Endothelial cell of umbilical vein (primary cell): ENCODE measurements around the gene PGAP6. TPM values are rescaled to one million over a fixed set of nuclear protein-coding genes. Genes with fewer than 3 reads are reported as not detected.

Source experiments
- BruUV-seq: library from RNA; stranded (reverse); fragments of 400-500 nt; replicated peaks from 2 replicates; lab custom pipeline; 2021; lab: Mats Ljungman, UMichigan
- CTCF ChIA-PET: fragments of 300-600, 350-600 bp; sonication (Branson Sonifier 250); formaldehyde crosslinking; loops from one replicate; lab custom pipeline; 2021; ENCODE audit warnings: antibody characterized with exemption, inconsistent platforms; lab: Charles Lee
- POLR2A ChIA-PET: fragments of 300-600, 350-600 bp; sonication (Branson Sonifier 250); formaldehyde crosslinking; loops from one replicate; lab custom pipeline; 2021; ENCODE audit warnings: antibody characterized with exemption, inconsistent platforms; lab: Charles Lee
- DNase-seq: peaks from one replicate; pipeline ENCODE4 v3.0.0-alpha.2; 2011; ENCODE audit warnings: low read depth, low spot score
- FAIRE-seq: peaks from 2 replicates; lab custom pipeline; 2011; peaks lifted over from hg19 to GRCh38; lab: Jason Lieb, UNC
- H2AFZ ChIP-seq: 2 replicates; pipeline ENCODE4 v1.6.0; 2012; ENCODE audit warnings: low read depth, low read length, control low read depth, inconsistent platforms
- H3K27ac ChIP-seq: 2 replicates; pipeline ENCODE4 v1.5.1; 2011; ENCODE audit warnings: low read depth, mild to moderate bottlenecking, control low read depth, low read length, moderate library complexity; ENCODE audit not compliant: insufficient read depth
- H3K27me3 ChIP-seq, 2 experiments: 2 replicates each; pipeline versions ENCODE4 v1.6.0 to v1.6.1; 2011; ENCODE audit warnings: low read length in 2 of 2, mixed read lengths in 1 of 2; ENCODE audit not compliant: control insufficient read depth in 2 of 2, insufficient read depth in 2 of 2
- H3K36me3 ChIP-seq, 2 experiments: 2 replicates in 1 of 2; 3 replicates in 1 of 2; pipeline ENCODE4 v1.5.1; 2011; ENCODE audit warnings: low read length in 2 of 2, mild to moderate bottlenecking in 1 of 2, moderate library complexity in 1 of 2; ENCODE audit not compliant: control insufficient read depth in 2 of 2, insufficient read depth in 2 of 2; ENCODE audit errors: extremely low read depth in 1 of 2
- H3K4me1 ChIP-seq: 3 replicates; pipeline ENCODE4 v1.5.1; 2011; ENCODE audit warnings: mild to moderate bottlenecking, low read length; ENCODE audit not compliant: control insufficient read depth, insufficient read depth; ENCODE audit errors: extremely low read depth
- H3K4me2 ChIP-seq: 2 replicates; pipeline ENCODE4 v1.6.1; 2011; ENCODE audit warnings: low read length, control low read depth, mixed read lengths; ENCODE audit not compliant: insufficient read depth
- H3K4me3 ChIP-seq, 3 experiments: fragments of 200-600 bp in 1 of 3; sonication (generic), shearing (Covaris generic) in 1 of 3; replicated peaks in 1 of 3; 2 replicates each; pipeline ENCODE4 v1.5.1; 2011 to 2016; ENCODE audit warnings: control low read depth in 3 of 3, low read length in 3 of 3, mild to moderate bottlenecking in 2 of 3, inconsistent platforms in 1 of 3, low read depth in 1 of 3, moderate library complexity in 1 of 3; ENCODE audit not compliant: insufficient read depth in 1 of 3
- H3K79me2 ChIP-seq: 2 replicates; pipeline ENCODE4 v1.6.0; 2012; ENCODE audit warnings: low read length, inconsistent platforms; ENCODE audit not compliant: control insufficient read depth, insufficient read depth
- H3K9ac ChIP-seq: replicated peaks from 2 replicates; pipeline ENCODE3; 2011; ENCODE audit warnings: low read length, control low read depth; ENCODE audit not compliant: insufficient read depth; ENCODE audit errors: extremely low read depth
- H3K9me1 ChIP-seq: replicated peaks from 3 replicates; pipeline ENCODE4 v1.6.0; 2011; ENCODE audit warnings: mild to moderate bottlenecking, low read length; ENCODE audit not compliant: control insufficient read depth, insufficient read depth; ENCODE audit errors: extremely low read depth
- H3K9me3 ChIP-seq: replicated peaks from 2 replicates; pipeline ENCODE4 v1.5.1; 2012; ENCODE audit warnings: low read length, inconsistent platforms; ENCODE audit not compliant: control insufficient read depth, insufficient read depth
- H4K20me1 ChIP-seq: replicated peaks from 2 replicates; pipeline ENCODE3; 2011; ENCODE audit warnings: mild to moderate bottlenecking, low read length; ENCODE audit not compliant: control insufficient read depth, insufficient read depth; ENCODE audit errors: extremely low read depth
- CTCF ChIP-seq, 2 donors: IDR thresholded peaks; 1 replicate in 1 of 2; 2 replicates in 1 of 2; pipeline ENCODE4 v1.5.1; 2011; ENCODE audit warnings: low read length in 2 of 2, mild to moderate bottlenecking in 2 of 2, moderate library complexity in 2 of 2, control low read depth in 1 of 2, inconsistent platforms in 1 of 2, low read depth in 1 of 2; ENCODE audit not compliant: insufficient read depth in 1 of 2; ENCODE audit errors: extremely low read depth in 1 of 2
- EZH2 ChIP-seq: IDR thresholded peaks from 2 replicates; pipeline ENCODE4 v1.6.1; 2012; ENCODE audit warnings: borderline replicate concordance, low read depth, mild to moderate bottlenecking, moderate library complexity, low read length, inconsistent platforms; ENCODE audit not compliant: severe bottlenecking
- FOS ChIP-seq: IDR thresholded peaks from 2 replicates; pipeline ENCODE4 v1.6.1; 2011; ENCODE audit warnings: mild to moderate bottlenecking, low read length, moderate library complexity, borderline replicate concordance; ENCODE audit not compliant: insufficient read depth
- GATA2 ChIP-seq: IDR thresholded peaks from 2 replicates; pipeline ENCODE4 v1.7.0; 2011; ENCODE audit warnings: low read depth, mild to moderate bottlenecking, moderate library complexity, mixed read lengths, low read length; ENCODE audit not compliant: insufficient read length, insufficient read depth
- JUN ChIP-seq: IDR thresholded peaks from 2 replicates; pipeline ENCODE4 v1.6.1; 2011; ENCODE audit warnings: borderline replicate concordance, low read depth; ENCODE audit not compliant: insufficient read length, insufficient read depth
- MYC ChIP-seq: IDR thresholded peaks from one replicate; pipeline ENCODE4 v1.6.1; 2011; ENCODE audit warnings: mild to moderate bottlenecking, low read depth, low read length
- POLR2A ChIP-seq: IDR thresholded peaks from 2 replicates; pipeline ENCODE4 v1.6.1; 2012; ENCODE audit warnings: low read depth, mild to moderate bottlenecking, control low read depth, low read length
- POLR2AphosphoS5 ChIP-seq: IDR thresholded peaks from 2 replicates; pipeline ENCODE4 v1.6.1; 2012; ENCODE audit warnings: low read depth, mild to moderate bottlenecking, control low read depth, low read length, moderate library complexity; ENCODE audit not compliant: insufficient read depth
- dilution Hi-C: fragments of 300-500 bp; cut with MboI; formaldehyde crosslinking; loops from one replicate; pipeline ENCODE4 v1.15.0; 2019; ENCODE audit warnings: low sequenced_read_pairs; ENCODE audit not compliant: extremely low pct_ligation_motif_present
- intact Hi-C: fragments of 100-400 bp; cut with micrococcal nuclease; formaldehyde crosslinking; loops from one replicate; pipeline ENCODE4 v1.10.0; 2022
- polyA plus RNA-seq, 4 experiments: library from polyadenylated mRNA; depleted of rRNA in 3 of 4; stranded (reverse) in 3 of 4; unstranded in 1 of 4; fragments of >200 nt; gene quantifications; 2 replicates each; pipeline versions ENCODE4 v1.2.1 to v1.2.3, GENCODE V29; 2011 to 2012; ENCODE audit warnings: missing spikeins in 1 of 4
- total RNA-seq: library from RNA; stranded (reverse); gene quantifications from 2 replicates; pipeline ENCODE4 v1.2.3, GENCODE V29; 2021
- TF ChIP-seq, protein P1 (sequence below): IDR thresholded peaks from 2 replicates; pipeline ENCODE4 v1.6.1; 2011; ENCODE audit not compliant: insufficient read depth, insufficient read length

Gene PGAP6
- total and polyA plus RNA-seq, 2 donors (not counting 3 experiments of a cell fraction or from before 2014, with no cell fraction given), result 89.8 to 365 TPM

GRCh38 chr16:352547-353403 is 29.0 kb downstream of the PGAP6 start, which contains the start of gene AXIN1:
TSS of gene AXIN1 (minus strand) at chr16:352723. CDS start at chr16:347025, 5,698 bp downstream.
- Histone ChIP-seq H3K4me2 (peak within 1 kb of the TSS; percentile 58), H4K20me1 (peaks cover 2% of the 10 kb centered on the region), H3K4me3 (peak within 1 kb of the TSS; percentile 33 to 62 (median 55)), H3K27ac (no peak within 1 kb of the TSS), H3K36me3 (peaks cover 0 to 3% of the 10 kb centered on the region in 2 experiments), H3K9ac (peak within 1 kb of the TSS; percentile 66), H3K27me3 (no peaks in the 10 kb centered on the region), H3K79me2 (peaks cover 33% of the 10 kb centered on the region), H3K9me3 (no peaks in the 10 kb centered on the region), H3K9me1 (no peaks in the 10 kb centered on the region), H3K4me1 (peaks cover 6% of the 10 kb centered on the region), H2AFZ (peak within 1 kb of the TSS; percentile 19)
- intact Hi-C loops (loop anchor here (1.0 to 5.0 kb wide), 3 partner anchors 18 to 170 kb away; partner anchors contain the start of genes HBQ1, LUC7L and MRPL28), dilution Hi-C loops (no loop called here)
- CTCF ChIA-PET, result interaction anchor here (0.6 to 1.7 kb wide), 11 partner anchors 10 to 246 kb away, joined by 3 to 6 read pairs (median 4); partner anchors contain the start of genes ARHGDIG, LUC7L and MRPL28
- peak; percentile 91 for FAIRE-seq
- TF ChIP-seq JUN (no peak), FOS (no peak), POLR2A (peak; percentile 65), EZH2 (no peak), GATA2 (no peak), MYC (no peak), POLR2AphosphoS5 (peak; percentile 62), CTCF (IDR thresholded peaks at IDR 0.05; ENCODE audit: extremely low read depth in 1 of 2, insufficient read depth in 1 of 2, low read depth in 1 of 2, low read length in 2 of 2) (peak; percentile 17 to 35)
- TF ChIP-seq, protein P1, sequence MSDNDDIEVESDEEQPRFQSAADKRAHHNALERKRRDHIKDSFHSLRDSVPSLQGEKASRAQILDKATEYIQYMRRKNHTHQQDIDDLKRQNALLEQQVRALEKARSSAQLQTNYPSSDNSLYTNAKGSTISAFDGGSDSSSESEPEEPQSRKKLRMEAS, result no peak
- peak; percentile 85 for DNase-seq
- POLR2A ChIA-PET, result interaction anchor here (0.5 kb wide), 1 partner anchor 30 kb away, joined by 4 read pairs; no protein-coding TSS in a partner anchor
- BruUV-seq, result no TSS peak
